OCI-LY7 (cell line): ENCODE measurements around the gene RELN. TPM values are rescaled to one million over a fixed set of nuclear protein-coding genes. Genes with fewer than 3 reads are reported as not detected.

Experiments used
- BruUV-seq: library from RNA; stranded (reverse); fragments of 400-500 nt; replicated peaks from 2 replicates; lab custom pipeline; 2021; lab: Mats Ljungman, UMichigan
- CTCF ChIA-PET: fragments of 300-600 bp; sonication (Branson Sonifier 250); formaldehyde crosslinking; loops from one replicate; lab custom pipeline; 2022; ENCODE audit warnings: antibody characterized with exemption; ENCODE audit not compliant: unreplicated experiment; lab: Charles Lee
- POLR2A ChIA-PET: fragments of 300-600 bp; sonication (Branson Sonifier 250); formaldehyde crosslinking; loops from one replicate; lab custom pipeline; 2022; ENCODE audit warnings: antibody characterized with exemption; lab: Charles Lee
- DNase-seq: peaks from one replicate; pipeline ENCODE4 v3.0.0-alpha.2; 2015; ENCODE audit warnings: low spot score
- H2AFZ ChIP-seq: fragments of 200-600 bp; sonication (generic), shearing (Covaris generic); 2 replicates; pipeline ENCODE4 v1.6.1; 2014; ENCODE audit warnings: mild to moderate bottlenecking, antibody characterized with exemption, low read length, moderate library complexity
- H3K27ac ChIP-seq: fragments of 200-600 bp; sonication (generic); 2 replicates; pipeline ENCODE4 v1.5.1; 2014; ENCODE audit warnings: mixed run types, low read depth, mild to moderate bottlenecking, moderate library complexity, low read length, inconsistent platforms; ENCODE audit not compliant: poor library complexity, severe bottlenecking
- H3K36me3 ChIP-seq: fragments of 200-600 bp; sonication (generic); 2 replicates; pipeline ENCODE4 v1.6.1; 2014; ENCODE audit warnings: mild to moderate bottlenecking, antibody characterized with exemption, low read length, moderate library complexity, mixed read lengths; ENCODE audit not compliant: insufficient read depth
- H3K4me1 ChIP-seq: fragments of 200-600 bp; sonication (generic); 2 replicates; pipeline ENCODE4 v1.5.1; 2014; ENCODE audit warnings: mild to moderate bottlenecking, low read length; ENCODE audit not compliant: insufficient read depth, poor library complexity, severe bottlenecking
- H3K4me2 ChIP-seq: fragments of 200-600 bp; sonication (generic); 2 replicates; pipeline ENCODE4 v1.6.1; 2014; ENCODE audit warnings: mild to moderate bottlenecking, low read length
- H3K4me3 ChIP-seq: fragments of 200-600 bp; sonication (generic); 2 replicates; pipeline ENCODE4 v1.5.1; 2014; ENCODE audit warnings: mild to moderate bottlenecking, low read depth, low read length; ENCODE audit not compliant: poor library complexity, severe bottlenecking
- H3K79me2 ChIP-seq: fragments of 200-600 bp; sonication (generic); 2 replicates; pipeline ENCODE4 v1.6.1; 2016; ENCODE audit warnings: low read depth, mild to moderate bottlenecking, low read length, moderate library complexity, mixed read lengths; ENCODE audit not compliant: insufficient read depth
- H3K9me2 ChIP-seq: fragments of 200-600 bp; sonication (generic); 2 replicates; pipeline ENCODE4 v1.6.1; 2016; ENCODE audit warnings: mild to moderate bottlenecking, low read length, mixed read lengths; ENCODE audit not compliant: insufficient read depth
- H3K9me3 ChIP-seq: fragments of 200-600 bp; sonication (generic); 2 replicates; pipeline ENCODE4 v1.6.1; 2014; ENCODE audit warnings: mild to moderate bottlenecking, mixed run types, low read length, mixed read lengths
- H4K20me1 ChIP-seq: fragments of 200-600 bp; sonication (generic); 2 replicates; pipeline ENCODE4 v1.6.1; 2014; ENCODE audit warnings: mild to moderate bottlenecking, antibody characterized with exemption, low read length, moderate library complexity, mixed read lengths; ENCODE audit not compliant: insufficient read depth
- CTCF ChIP-seq: fragments of 200-600 bp; sonication (generic); conservative IDR thresholded peaks from 2 replicates; pipeline ENCODE4 v1.5.1; 2014; ENCODE audit warnings: mild to moderate bottlenecking, antibody characterized with exemption, low read length, moderate library complexity, mixed read lengths
- EZH2phosphoT487 ChIP-seq: fragments of 200-600 bp; sonication (generic); IDR thresholded peaks from 2 replicates; pipeline ENCODE4 v1.6.1; 2018; ENCODE audit warnings: low read depth, borderline replicate concordance, mild to moderate bottlenecking, mixed run types, antibody characterized with exemption, low read length, moderate library complexity, mixed read lengths
- intact Hi-C: fragments of 100-400 bp; cut with micrococcal nuclease; formaldehyde crosslinking; loops from one replicate; pipeline ENCODE4 v1.10.0; 2022; ENCODE audit not compliant: unreplicated experiment
- total RNA-seq, 2 experiments: library from RNA; depleted of rRNA in 1 of 2; stranded (reverse); fragments of >200 nt in 1 of 2; shearing (Covaris generic) in 1 of 2; gene quantifications; 2 replicates each; pipeline ENCODE4 v1.2.3, GENCODE V29; 2014 to 2022

The RELN gene
- total RNA-seq, 2 experiments from 2014 or later: not detected

GRCh38 chr7:104035351-104035750, 45.9 kb upstream of the RELN start:
- Histone ChIP-seq H3K36me3 (no peaks in the 10 kb centered on the region), H3K79me2 (no peaks in the 10 kb centered on the region), H2AFZ (no peak overlapping the region), H3K4me1 (no peaks in the 10 kb centered on the region), H3K4me2 (no peak overlapping the region), H4K20me1 (no peaks in the 10 kb centered on the region), H3K9me3 (no peaks in the 10 kb centered on the region), H3K27ac (no peak overlapping the region), H3K4me3 (no peak overlapping the region), H3K9me2 (no peaks in the 10 kb centered on the region)
- intact Hi-C loops: no loop called here
- TF ChIP-seq CTCF (no peak), EZH2phosphoT487 (no peak)
- POLR2A ChIA-PET: no interaction called here
- no TSS peak for BruUV-seq
- DNase-seq: no peak
- CTCF ChIA-PET: no interaction called here

- ChIA-PET CTCF (no interaction called here), POLR2A (no interaction called here)
- BruUV-seq: no TSS peak
- Histone ChIP-seq H3K9me3 (no peaks in the 10 kb centered on the region), H3K27ac (no peak overlapping the region), H3K79me2 (no peaks in the 10 kb centered on the region), H3K9me2 (no peaks in the 10 kb centered on the region), H3K4me3 (no peak overlapping the region), H3K36me3 (no peaks in the 10 kb centered on the region), H3K4me1 (no peaks in the 10 kb centered on the region), H4K20me1 (no peaks in the 10 kb centered on the region), H3K4me2 (no peak overlapping the region), H2AFZ (no peak overlapping the region)
- intact Hi-C loops: no loop called here
- no peak for TF ChIP-seq EZH2phosphoT487
- TF ChIP-seq CTCF: no peak
- no peak for DNase-seq
Observed at GRCh38 chr7:104034679-104035078, 45.2 kb upstream of the RELN start.

GRCh38 chr7:104033837-104034236, 44.4 kb upstream of the RELN start:
- Histone ChIP-seq H3K27ac (no peak overlapping the region), H2AFZ (no peak overlapping the region), H3K4me1 (no peaks in the 10 kb centered on the region), H3K36me3 (no peaks in the 10 kb centered on the region), H4K20me1 (no peaks in the 10 kb centered on the region), H3K79me2 (no peaks in the 10 kb centered on the region), H3K4me3 (no peak overlapping the region), H3K9me3 (no peaks in the 10 kb centered on the region), H3K9me2 (no peaks in the 10 kb centered on the region), H3K4me2 (no peak overlapping the region)
- no peak for DNase-seq
- ChIA-PET CTCF (no interaction called here), POLR2A (interaction anchor here (0.5 kb wide), 1 partner anchor 27 kb away, joined by 4 read pairs; no protein-coding TSS in a partner anchor)
- intact Hi-C loops: no loop called here
- TF ChIP-seq EZH2phosphoT487 (no peak), CTCF (no peak)
- no TSS peak for BruUV-seq
